Panc1 (cell line): Measurements from ENCODE around the gene IGSF3. TPM values are rescaled to one million over a fixed set of nuclear protein-coding genes. Genes with fewer than 3 reads are reported as not detected.
A peak's percentile ranks its signal among the peaks of the same experiment; 100 is the strongest.

Source experiments
- ATAC-seq: fragments of 200-7000 bp; cut with Tn5 transposase; 2 replicates; pipeline ENCODE4 v1.9.1; 2020; ENCODE audit warnings: mild to moderate bottlenecking, moderate library complexity
- BruUV-seq: library from RNA; stranded (reverse); fragments of 400-500 nt; replicated peaks from 2 replicates; lab custom pipeline; 2021; lab: Mats Ljungman, UMichigan
- CTCF ChIA-PET: fragments of 300-600 bp; sonication (Branson Sonifier 250); formaldehyde crosslinking; loops from one replicate; lab custom pipeline; 2022; ENCODE audit warnings: antibody characterized with exemption; lab: Charles Lee
- POLR2A ChIA-PET: fragments of 300-600 bp; sonication (Branson Sonifier 250); formaldehyde crosslinking; loops from one replicate; lab custom pipeline; 2022; ENCODE audit warnings: antibody characterized with exemption; lab: Charles Lee
- DNase-seq: peaks from one replicate; pipeline ENCODE4 v3.0.0-alpha.2; 2010; ENCODE audit warnings: low read depth, low spot score
- H3K27ac ChIP-seq: 2 replicates; pipeline ENCODE4 v1.5.1; 2011; ENCODE audit warnings: mild to moderate bottlenecking, low read length, inconsistent platforms
- H3K27me3 ChIP-seq: fragments of 200-500 bp; sonication (Bioruptor generic); 2 replicates; pipeline ENCODE4 v1.6.0; 2014; ENCODE audit warnings: low read length, inconsistent platforms; ENCODE audit not compliant: control insufficient read depth, insufficient read depth
- H3K36me3 ChIP-seq: fragments of 200-500 bp; sonication (Bioruptor generic); 2 replicates; pipeline ENCODE4 v1.5.1; 2014; ENCODE audit warnings: inconsistent platforms, mild to moderate bottlenecking, low read length, moderate library complexity; ENCODE audit not compliant: control insufficient read depth, insufficient read depth
- H3K4me1 ChIP-seq: 2 replicates; pipeline ENCODE4 v1.5.1; 2011; ENCODE audit warnings: inconsistent platforms, mild to moderate bottlenecking, low read length, moderate library complexity; ENCODE audit not compliant: control insufficient read depth, insufficient read depth
- H3K4me3 ChIP-seq, 2 experiments: 2 replicates each; pipeline ENCODE4 v1.5.1; 2011 to 2012; ENCODE audit warnings: low read depth in 2 of 2, low read length in 2 of 2, mild to moderate bottlenecking in 2 of 2, inconsistent platforms in 1 of 2, moderate library complexity in 1 of 2
- H3K9me3 ChIP-seq: fragments of 200-500 bp; sonication (Bioruptor generic); 2 replicates; pipeline ENCODE4 v1.5.1; 2014; ENCODE audit warnings: low read depth, mild to moderate bottlenecking, inconsistent platforms, low read length, moderate library complexity; ENCODE audit not compliant: control insufficient read depth, insufficient read depth
- CTCF ChIP-seq: fragments of 450-650 bp; IDR thresholded peaks from 2 replicates; pipeline ENCODE4 v1.5.1; 2017; ENCODE audit warnings: mild to moderate bottlenecking
- POLR2AphosphoS5 ChIP-seq: IDR thresholded peaks from 2 replicates; pipeline ENCODE4 v1.6.1; 2012; ENCODE audit warnings: mild to moderate bottlenecking, low read depth, low read length, moderate library complexity
- REST ChIP-seq, 2 experiments: IDR thresholded peaks; 2 replicates each; pipeline ENCODE4 v1.6.1; 2011 to 2012; ENCODE audit warnings: low read depth in 2 of 2, control low read depth in 1 of 2, low read length in 1 of 2, mild to moderate bottlenecking in 1 of 2, moderate library complexity in 1 of 2; ENCODE audit not compliant: insufficient read depth in 1 of 2
- SIN3A ChIP-seq: IDR thresholded peaks from 2 replicates; pipeline ENCODE4 v1.6.1; 2012; ENCODE audit warnings: low read depth, mild to moderate bottlenecking, low read length, moderate library complexity, borderline replicate concordance; ENCODE audit not compliant: insufficient read depth
- TCF7L2 ChIP-seq: IDR thresholded peaks from 2 replicates; pipeline ENCODE4 v1.6.1; 2011; ENCODE audit warnings: mild to moderate bottlenecking, low read depth, low read length, inconsistent platforms
- in situ Hi-C: cut with HindIII; loops from 2 replicates; pipeline ENCODE4 v1.10.0; 2016; ENCODE audit warnings: low sequenced_read_pairs, low pct_unique_long_range_greater_than_20kb
- intact Hi-C: fragments of 100-400 bp; cut with micrococcal nuclease; formaldehyde crosslinking; loops from one replicate; pipeline ENCODE4 v1.10.0; 2022; ENCODE audit not compliant: unreplicated experiment
- total RNA-seq: library from RNA; stranded (reverse); gene quantifications from one replicate; pipeline ENCODE4 v1.2.1, GENCODE V29; 2021; ENCODE audit not compliant: unreplicated experiment

The IGSF3 gene
- total RNA-seq, 1 experiment from 2014 or later: 9.3 TPM

GRCh38 chr1:116671072-116671760, 3.7 kb upstream of the IGSF3 start:
- Histone ChIP-seq H3K4me1 (peaks cover 5% of the 10 kb centered on the region), H3K27ac (no peak overlapping the region), H3K36me3 (no peaks in the 10 kb centered on the region; the same call in 1 of the 2 replicates), H3K9me3 (no peaks in the 10 kb centered on the region), H3K4me3 (no peak overlapping the region), H3K27me3 (peaks cover 2% of the 10 kb centered on the region; the same call in 1 of the 2 replicates)
- DNase-seq: no peak
- POLR2A ChIA-PET: no interaction called here
- TF ChIP-seq REST (IDR thresholded peaks at IDR 0.05; ENCODE audit: insufficient read depth in 1 of 2, low read depth in 2 of 2, low read length in 1 of 2) (no peak), CTCF (no peak), POLR2AphosphoS5 (no peak)
- BruUV-seq: no TSS peak
- intact Hi-C loops (no loop called here), in situ Hi-C loops (no loop called here)
- CTCF ChIA-PET: interaction anchor here (0.6 kb wide), 1 partner anchor 399 kb away, joined by 15 read pairs; no protein-coding TSS in a partner anchor
- no peak for ATAC-seq

- ATAC-seq: no peak
- TF ChIP-seq CTCF: no peak
- TF ChIP-seq POLR2AphosphoS5: no peak
- TF ChIP-seq TCF7L2: no peak
- no peak for TF ChIP-seq REST (IDR thresholded peaks at IDR 0.05; ENCODE audit: insufficient read depth in 1 of 2, low read depth in 2 of 2, low read length in 1 of 2)
- TF ChIP-seq SIN3A: no peak
- BruUV-seq: no TSS peak
- intact Hi-C loops: no loop called here
- Histone ChIP-seq H3K4me3 (peak overlapping the region; percentile 56 to 64; a peak in 3 of 4 replicates), H3K27me3 (peaks cover 2% of the 10 kb centered on the region; the same call in 1 of the 2 replicates), H3K4me1 (peaks cover 5% of the 10 kb centered on the region), H3K9me3 (no peaks in the 10 kb centered on the region), H3K36me3 (no peaks in the 10 kb centered on the region; the same call in 1 of the 2 replicates), H3K27ac (no peak overlapping the region)
- in situ Hi-C loops: no loop called here
- CTCF ChIA-PET: no interaction called here
- DNase-seq: no peak
- POLR2A ChIA-PET: no interaction called here
Measured at GRCh38 chr1:116668277-116668676, 744 bp upstream of the IGSF3 start.
